ENCODE data around the gene METTL1. TPM values are rescaled to one million over a fixed set of nuclear protein-coding genes. Genes with fewer than 3 reads are reported as not detected.

Gene METTL1
- total RNA-seq, 4 donors from 2014 or later = 6.5 to 17.7 (median 10.1) TPM

DNA sequence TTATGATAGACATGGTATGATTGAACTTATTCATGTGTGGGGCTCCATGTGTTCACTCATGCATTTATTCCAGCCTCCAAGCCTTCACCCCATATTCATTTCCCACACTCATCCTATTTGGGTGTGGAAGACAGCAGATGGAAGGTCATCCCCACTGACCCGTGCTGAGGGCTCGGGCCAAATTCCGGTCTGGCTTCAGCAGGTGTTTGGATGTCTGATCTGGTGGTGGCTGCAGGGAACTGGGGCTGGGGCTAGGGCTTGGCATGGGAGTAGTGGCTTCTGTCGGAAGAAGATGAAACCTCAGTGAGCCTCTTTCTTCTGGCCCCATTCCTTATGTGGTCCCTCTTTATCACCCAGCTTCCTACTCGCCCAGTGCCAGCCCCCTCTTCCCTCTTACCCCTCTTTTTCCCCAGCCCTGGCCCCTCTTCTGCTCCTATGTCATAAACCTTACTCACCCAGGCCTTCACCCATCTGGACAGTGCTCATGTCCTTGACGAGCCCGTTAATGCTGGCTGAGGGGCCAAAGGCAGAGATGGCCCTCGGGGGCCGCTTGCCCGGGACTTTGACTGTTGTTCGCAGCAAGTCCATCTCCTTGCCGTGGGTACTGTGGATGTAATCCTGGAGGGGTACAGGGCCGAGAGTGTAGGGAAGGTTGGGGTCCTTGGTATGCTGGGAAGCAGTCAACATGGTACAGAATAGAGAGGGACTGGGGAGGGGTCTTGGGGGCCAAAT lies 41.4 kb downstream of the METTL1 start:
- 76 to 77% methylated on average over 13 of the region's 13 CpGs for WGBS, 2 donors
- Histone ChIP-seq H3K36me3 (no peaks in the 10 kb centered on the region), H3K4me1 (peaks cover 0 to 20% (median 0%) of the 10 kb centered on the region in 4 donors), H3K9me3 (no peaks in the 10 kb centered on the region), H3K27me3 (peaks cover 3 to 33% of the 10 kb centered on the region in 2 donors), H3K27ac (no peak overlapping the region), H3K4me3 (no peak overlapping the region)
- TF ChIP-seq EP300 (IDR thresholded peaks at IDR 0.05) (no peak), POLR2A (IDR thresholded peaks at IDR 0.05) (no peak)
- TF ChIP-seq, protein P1, sequence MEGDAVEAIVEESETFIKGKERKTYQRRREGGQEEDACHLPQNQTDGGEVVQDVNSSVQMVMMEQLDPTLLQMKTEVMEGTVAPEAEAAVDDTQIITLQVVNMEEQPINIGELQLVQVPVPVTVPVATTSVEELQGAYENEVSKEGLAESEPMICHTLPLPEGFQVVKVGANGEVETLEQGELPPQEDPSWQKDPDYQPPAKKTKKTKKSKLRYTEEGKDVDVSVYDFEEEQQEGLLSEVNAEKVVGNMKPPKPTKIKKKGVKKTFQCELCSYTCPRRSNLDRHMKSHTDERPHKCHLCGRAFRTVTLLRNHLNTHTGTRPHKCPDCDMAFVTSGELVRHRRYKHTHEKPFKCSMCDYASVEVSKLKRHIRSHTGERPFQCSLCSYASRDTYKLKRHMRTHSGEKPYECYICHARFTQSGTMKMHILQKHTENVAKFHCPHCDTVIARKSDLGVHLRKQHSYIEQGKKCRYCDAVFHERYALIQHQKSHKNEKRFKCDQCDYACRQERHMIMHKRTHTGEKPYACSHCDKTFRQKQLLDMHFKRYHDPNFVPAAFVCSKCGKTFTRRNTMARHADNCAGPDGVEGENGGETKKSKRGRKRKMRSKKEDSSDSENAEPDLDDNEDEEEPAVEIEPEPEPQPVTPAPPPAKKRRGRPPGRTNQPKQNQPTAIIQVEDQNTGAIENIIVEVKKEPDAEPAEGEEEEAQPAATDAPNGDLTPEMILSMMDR (IDR thresholded peaks at IDR 0.05) = no peak
- DNase-seq (ENCODE audit: low spot score in 2 of 2) = no peak

DNA sequence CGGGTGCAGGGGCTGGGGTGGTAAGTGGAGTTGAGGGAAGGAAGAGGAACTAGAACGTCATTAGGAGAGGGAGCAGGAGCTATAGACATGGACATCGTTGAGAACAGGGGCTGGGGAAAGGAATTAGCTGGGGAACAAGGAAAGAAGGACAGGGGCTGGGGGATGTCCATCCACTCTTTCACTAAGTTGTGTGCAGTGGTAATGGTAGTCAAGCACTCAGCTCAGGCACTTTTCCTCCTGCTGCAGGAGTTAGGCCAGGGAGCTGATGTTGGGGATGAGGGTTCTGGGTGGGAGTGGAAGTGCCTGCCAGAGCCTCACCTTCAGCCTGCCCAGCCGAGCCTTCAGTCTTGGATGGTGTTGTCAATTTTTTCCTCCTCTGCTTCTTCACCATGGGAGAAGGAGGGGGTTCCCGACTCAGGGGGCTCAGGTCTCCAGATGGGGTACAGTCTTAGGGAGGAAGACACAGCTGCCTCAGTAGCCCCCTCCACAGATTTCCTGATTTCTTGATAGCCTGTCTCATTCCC lies 42.5 kb downstream of the METTL1 start:
- Histone ChIP-seq H3K27me3 (peaks cover 0 to 22% of the 10 kb centered on the region in 2 donors), H3K9me3 (no peaks in the 10 kb centered on the region), H3K27ac (no peak overlapping the region), H3K36me3 (no peaks in the 10 kb centered on the region), H3K4me1 (peaks cover 0 to 19% (median 0%) of the 10 kb centered on the region in 4 donors), H3K4me3 (no peak overlapping the region)
- no peak for DNase-seq (ENCODE audit: low spot score in 2 of 2)
- WGBS, 2 donors = 47 to 51% methylated on average over 5 of the region's 5 CpGs
- TF ChIP-seq EP300 (IDR thresholded peaks at IDR 0.05) = no peak
- TF ChIP-seq, protein P1 (IDR thresholded peaks at IDR 0.05) = no peak
- no peak for TF ChIP-seq POLR2A (IDR thresholded peaks at IDR 0.05)

DNA sequence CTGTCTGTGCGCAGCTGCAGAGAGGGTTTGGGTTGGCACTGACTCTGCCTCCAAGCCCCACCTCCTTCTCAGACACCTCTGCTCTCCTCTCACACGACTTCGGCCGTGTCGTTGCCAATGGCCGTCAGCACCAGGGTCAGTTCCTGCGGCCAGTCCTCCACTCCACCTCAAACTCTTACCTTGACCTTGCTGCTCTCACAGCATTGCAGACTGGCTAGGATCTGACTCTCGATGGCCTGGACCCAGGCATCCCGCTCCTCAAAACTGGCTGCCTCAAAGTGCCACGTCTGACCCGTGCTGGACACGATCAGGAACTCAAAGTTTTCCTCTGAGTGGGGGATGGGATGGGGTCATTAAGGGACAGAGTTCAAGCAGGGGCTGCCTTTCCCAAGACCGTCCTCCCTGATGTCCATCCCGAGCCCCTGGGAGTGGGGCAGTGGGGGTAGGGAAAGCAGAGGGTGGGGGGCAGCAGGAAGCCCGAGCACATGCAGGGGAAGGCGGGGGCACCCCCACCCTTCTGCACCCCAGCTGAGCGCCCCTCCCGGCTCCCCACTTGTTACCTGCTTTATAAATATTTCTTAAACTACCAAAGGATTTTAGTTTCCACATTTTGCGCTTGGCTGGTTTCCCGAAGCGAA lies 44.0 kb downstream of the METTL1 start:
- Histone ChIP-seq H3K27me3 (peaks cover 0 to 15% of the 10 kb centered on the region in 2 donors), H3K9me3 (no peaks in the 10 kb centered on the region), H3K27ac (no peak overlapping the region), H3K4me3 (no peak overlapping the region), H3K36me3 (no peaks in the 10 kb centered on the region), H3K4me1 (peaks cover 0 to 22% (median 0%) of the 10 kb centered on the region in 4 donors)
- no peak for DNase-seq (ENCODE audit: low spot score in 2 of 2)
- TF ChIP-seq EP300 (IDR thresholded peaks at IDR 0.05) (no peak), POLR2A (IDR thresholded peaks at IDR 0.05) (no peak)
- TF ChIP-seq, protein P1 (IDR thresholded peaks at IDR 0.05) = no peak
- 62 to 71% methylated on average over 20 to 21 of the region's 21 CpGs for WGBS, 2 donors

DNA sequence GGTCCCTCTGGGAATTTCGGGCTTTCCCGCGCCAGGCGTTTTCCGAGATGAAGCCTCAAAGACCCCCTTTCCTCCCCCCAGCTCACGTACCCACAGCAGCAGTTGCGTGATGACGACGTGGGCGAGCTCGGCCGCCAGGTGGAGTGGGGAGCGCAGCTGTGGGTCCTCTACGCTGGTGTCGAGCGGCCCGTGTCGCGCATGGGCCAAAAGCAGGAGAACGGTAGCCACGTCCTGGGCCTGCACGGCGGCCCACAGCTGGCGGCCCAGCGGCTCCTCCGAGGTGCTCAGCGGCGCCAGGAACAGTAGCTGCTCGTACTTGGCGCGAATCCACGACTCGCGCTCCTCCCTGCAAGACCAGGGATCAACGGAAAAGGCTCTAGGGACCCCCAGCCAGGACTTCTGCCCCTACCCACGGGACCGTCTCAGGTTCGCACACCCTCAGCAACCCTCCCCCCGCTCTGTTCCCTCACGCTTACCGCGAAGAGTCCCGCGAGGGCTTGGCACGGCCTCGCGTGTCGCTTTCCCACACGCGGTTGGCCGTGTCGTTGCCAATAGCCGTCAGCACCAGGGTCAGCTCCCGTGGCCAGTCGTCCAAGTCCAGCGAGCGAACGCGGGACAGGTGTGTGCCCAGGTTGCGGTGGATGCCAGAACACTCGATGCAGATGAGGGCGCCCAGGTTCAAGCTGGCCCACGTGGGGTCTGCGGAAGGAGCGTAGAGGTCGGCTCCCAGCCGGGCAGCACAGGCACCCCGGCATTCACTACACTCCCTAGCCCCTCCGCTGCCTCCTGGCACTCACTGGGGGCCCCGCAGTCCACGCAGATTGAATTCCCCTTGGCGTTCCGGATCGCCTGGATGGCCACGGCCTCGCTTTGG lies 44.8 kb downstream of the METTL1 start:
- Histone ChIP-seq H3K4me1 (peaks cover 0 to 22% (median 0%) of the 10 kb centered on the region in 4 donors), H3K9me3 (no peaks in the 10 kb centered on the region), H3K27ac (peak overlapping the region in 2 of 4 donors; percentile 42 to 66), H3K36me3 (peaks cover 0 to 2% (median 0%) of the 10 kb centered on the region in 3 donors), H3K27me3 (peaks cover 0 to 7% of the 10 kb centered on the region in 2 donors), H3K4me3 (peak overlapping the region; percentile 49 to 76 (median 54))
- TF ChIP-seq EP300 (IDR thresholded peaks at IDR 0.05) = peak in 1 of 2 donors; percentile 7
- TF ChIP-seq POLR2A (IDR thresholded peaks at IDR 0.05) = no peak
- TF ChIP-seq, protein P1 (IDR thresholded peaks at IDR 0.05) = peak in 3 of 5 experiments; percentile 17 to 28 (median 17)
- no peak for DNase-seq (ENCODE audit: low spot score in 2 of 2)
- WGBS, 2 donors = 33 to 39% methylated on average over 38 to 63 of the region's 76 CpGs

Data from tibial nerve (tissue), 4 donors.